CD4-positive, alpha-beta T cell (primary cell): ENCODE data around the gene CBLL1. TPM values are rescaled to one million over a fixed set of nuclear protein-coding genes. Genes with fewer than 3 reads are reported as not detected.

ENCODE experiments used
- ATAC-seq: fragments of 200-7000 bp; cut with Tn5 transposase; one replicate; pipeline ENCODE4 v1.10.0; 2022; ENCODE audit warnings: mild to moderate bottlenecking; ENCODE audit not compliant: poor library complexity
- CTCF ChIA-PET: fragments of 350-600 bp; sonication (Branson Sonifier 250); formaldehyde crosslinking; loops from one replicate; lab custom pipeline; 2021; ENCODE audit warnings: antibody characterized with exemption, inconsistent platforms; lab: Charles Lee
- POLR2A ChIA-PET: fragments of 350-600 bp; sonication (Branson Sonifier 250); formaldehyde crosslinking; loops from one replicate; lab custom pipeline; 2021; ENCODE audit warnings: antibody characterized with exemption, inconsistent platforms; lab: Charles Lee
- DNase-seq, 14 experiments: peaks; one replicate each; pipeline ENCODE4 v3.0.0-alpha.2; 2013 to 2020; ENCODE audit warnings: mixed read lengths in 2 of 14
- H3K27ac ChIP-seq, 2 donors: one replicate each; pipeline versions ENCODE4 v1.5.1 to v1.7.0; 2013; ENCODE audit warnings: low read length in 2 of 2, low read depth in 1 of 2, mild to moderate bottlenecking in 1 of 2
- H3K27me3 ChIP-seq, 2 experiments: 1 replicate in 1 of 2; 2 replicates in 1 of 2; pipeline versions ENCODE4 v1.6.1 to v1.7.0; 2013; ENCODE audit warnings: low read length in 2 of 2, control low read depth in 1 of 2, mild to moderate bottlenecking in 1 of 2, moderate library complexity in 1 of 2; ENCODE audit not compliant: insufficient read depth in 2 of 2, control insufficient read depth in 1 of 2
- H3K36me3 ChIP-seq: one replicate; pipeline ENCODE4 v1.6.1; 2013; ENCODE audit warnings: low read length, control low read depth; ENCODE audit not compliant: insufficient read depth
- H3K4me1 ChIP-seq: one replicate; pipeline ENCODE4 v1.6.1; 2013; ENCODE audit warnings: low read length, control low read depth; ENCODE audit not compliant: insufficient read depth
- H3K4me3 ChIP-seq: one replicate; pipeline ENCODE4 v1.5.1; 2013; ENCODE audit warnings: mild to moderate bottlenecking, low read length, moderate library complexity
- H3K9me3 ChIP-seq, 2 experiments: 1 replicate in 1 of 2; 2 replicates in 1 of 2; pipeline versions ENCODE4 v1.6.1 to v1.7.0; 2013; ENCODE audit warnings: low read length in 2 of 2, mild to moderate bottlenecking in 2 of 2, control low read depth in 1 of 2, moderate library complexity in 1 of 2; ENCODE audit not compliant: control insufficient read depth in 1 of 2, insufficient read depth in 1 of 2
- H3K27ac Mint-ChIP-seq: one replicate; pipeline ENCODE4 v1.8.0; 2020; ENCODE audit warnings: mixed read lengths
- H3K27me3 Mint-ChIP-seq: one replicate; pipeline ENCODE4 v1.8.0; 2021; ENCODE audit warnings: mixed read lengths
- H3K36me3 Mint-ChIP-seq: one replicate; pipeline ENCODE4 v1.8.0; 2021; ENCODE audit warnings: low read depth, mixed read lengths
- H3K4me1 Mint-ChIP-seq: one replicate; pipeline ENCODE4 v1.8.0; 2021; ENCODE audit warnings: low read depth, mixed read lengths
- H3K4me3 Mint-ChIP-seq: one replicate; pipeline ENCODE4 v1.8.0; 2020; ENCODE audit warnings: mild to moderate bottlenecking, mixed read lengths
- H3K9me3 Mint-ChIP-seq: one replicate; pipeline ENCODE4 v1.8.0; 2020; ENCODE audit warnings: mixed read lengths
- CTCF ChIP-seq: fragments of 200-600 bp; IDR thresholded peaks from one replicate; pipeline ENCODE4 v1.8.0; 2022; ENCODE audit warnings: antibody characterized with exemption, mild to moderate bottlenecking
- intact Hi-C, 2 experiments: fragments of 100-400 bp; cut with DNase I in 1 of 2; cut with micrococcal nuclease in 1 of 2; formaldehyde crosslinking; loops; one replicate each; pipeline versions ENCODE4 v1.15.1 to v1.9.0; 2023 to 2025; cut with DNase I, micrococcal nuclease
- total RNA-seq, 174 experiments: library from RNA in 2 of 174; stranded (reverse) in 2 of 174; gene quantifications; one replicate each; pipeline ENCODE4 v1.2.3 and lab custom pipeline; 2021 to 2026

Gene CBLL1
- total RNA-seq, 2 experiments from 2014 or later: 77.8 to 80.2 TPM

- H3K36me3 Mint-ChIP-seq: no peaks in the 10 kb centered on the region
- no peak for TF ChIP-seq CTCF
- H3K4me3 Mint-ChIP-seq: no peak overlapping the region
- DNase-seq (no peak), ATAC-seq (no peak)
- Histone ChIP-seq H3K4me3 (no peak overlapping the region), H3K4me1 (no peaks in the 10 kb centered on the region), H3K27me3 (no peaks in the 10 kb centered on the region), H3K36me3 (no peaks in the 10 kb centered on the region), H3K27ac (no peak overlapping the region), H3K9me3 (no peaks in the 10 kb centered on the region)
- H3K9me3 Mint-ChIP-seq: no peaks in the 10 kb centered on the region
- no peak overlapping the region for H3K27ac Mint-ChIP-seq
- H3K27me3 Mint-ChIP-seq: no peaks in the 10 kb centered on the region
- H3K4me1 Mint-ChIP-seq: no peaks in the 10 kb centered on the region
- intact Hi-C loops: no loop called here
- ChIA-PET CTCF (no interaction called here), POLR2A (no interaction called here)
Observed at GRCh38 chr7:107773027-107773426, 29.1 kb downstream of the CBLL1 start.

- ChIA-PET POLR2A (interaction anchor here (0.7 kb wide), 1 partner anchor 11 kb away, joined by 3 read pairs; no protein-coding TSS in a partner anchor), CTCF (no interaction called here)
- Mint-ChIP-seq H3K27ac (no peak overlapping the region), H3K4me1 (no peaks in the 10 kb centered on the region), H3K27me3 (no peaks in the 10 kb centered on the region), H3K36me3 (no peaks in the 10 kb centered on the region), H3K9me3 (no peaks in the 10 kb centered on the region), H3K4me3 (no peak overlapping the region)
- Histone ChIP-seq H3K9me3 (no peaks in the 10 kb centered on the region), H3K4me1 (no peaks in the 10 kb centered on the region), H3K4me3 (no peak overlapping the region), H3K27ac (no peak overlapping the region), H3K36me3 (no peaks in the 10 kb centered on the region), H3K27me3 (no peaks in the 10 kb centered on the region)
- no peak for TF ChIP-seq CTCF
- intact Hi-C loops: no loop called here
- no peak for ATAC-seq
- no peak for DNase-seq
Observed at GRCh38 chr7:107777702-107778101, 33.8 kb downstream of the CBLL1 start.

GRCh38 chr7:107778283-107778682, 34.3 kb downstream of the CBLL1 start:
- no peaks in the 10 kb centered on the region for H3K9me3 Mint-ChIP-seq
- Histone ChIP-seq H3K9me3 (no peaks in the 10 kb centered on the region), H3K27ac (no peak overlapping the region), H3K4me3 (no peak overlapping the region), H3K36me3 (no peaks in the 10 kb centered on the region), H3K4me1 (no peaks in the 10 kb centered on the region), H3K27me3 (no peaks in the 10 kb centered on the region)
- DNase-seq: no peak
- no peak for TF ChIP-seq CTCF
- H3K4me1 Mint-ChIP-seq: no peaks in the 10 kb centered on the region
- intact Hi-C loops: no loop called here
- ChIA-PET CTCF (no interaction called here), POLR2A (no interaction called here)
- no peak for ATAC-seq
- no peaks in the 10 kb centered on the region for H3K36me3 Mint-ChIP-seq
- H3K4me3 Mint-ChIP-seq: no peak overlapping the region
- H3K27ac Mint-ChIP-seq: no peak overlapping the region
- H3K27me3 Mint-ChIP-seq: no peaks in the 10 kb centered on the region
